Measurements from ENCODE around the gene C2CD3. TPM values are rescaled to one million over a fixed set of nuclear protein-coding genes. Genes with fewer than 3 reads are reported as not detected.
"Not testable (repeated sequence)": the region's sequence is repeated elsewhere in the genome, so short reads cannot be mapped to it uniquely, and the experiment has no call there.

C2CD3 gene
- polyA plus RNA-seq, 1 experiment: 8.7 TPM

DNA sequence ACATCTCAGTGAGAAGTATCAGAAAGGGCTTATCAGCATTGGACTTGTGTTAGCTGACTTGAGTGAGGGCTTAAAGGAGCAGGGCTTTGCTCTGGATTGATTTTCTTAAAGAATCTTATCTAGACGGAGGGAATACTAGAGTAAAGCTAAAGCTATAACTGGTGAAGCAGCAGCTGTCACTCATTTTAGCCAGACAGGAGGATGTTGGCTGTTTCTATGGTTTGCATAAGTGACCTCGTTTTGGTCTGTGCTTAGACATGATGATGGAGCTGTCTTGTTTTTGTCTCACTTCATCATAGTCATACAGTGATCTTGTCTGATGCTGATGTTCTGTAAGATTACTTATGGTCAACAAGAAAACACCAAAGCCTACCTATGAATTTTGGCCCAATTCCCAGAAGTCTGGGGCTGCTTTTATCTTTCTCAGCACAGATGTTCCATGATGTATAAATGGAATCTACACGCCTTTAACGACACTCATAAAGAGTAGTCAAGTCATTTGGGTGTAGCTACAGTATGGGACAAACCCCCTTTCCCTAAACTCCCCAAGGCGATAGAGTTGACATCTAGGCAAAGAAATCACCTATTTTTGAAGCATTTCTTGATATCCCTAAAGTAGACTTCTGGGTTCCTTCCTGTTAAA lies 84.4 kb downstream of the C2CD3 start:
- TF ChIP-seq, protein P1, sequence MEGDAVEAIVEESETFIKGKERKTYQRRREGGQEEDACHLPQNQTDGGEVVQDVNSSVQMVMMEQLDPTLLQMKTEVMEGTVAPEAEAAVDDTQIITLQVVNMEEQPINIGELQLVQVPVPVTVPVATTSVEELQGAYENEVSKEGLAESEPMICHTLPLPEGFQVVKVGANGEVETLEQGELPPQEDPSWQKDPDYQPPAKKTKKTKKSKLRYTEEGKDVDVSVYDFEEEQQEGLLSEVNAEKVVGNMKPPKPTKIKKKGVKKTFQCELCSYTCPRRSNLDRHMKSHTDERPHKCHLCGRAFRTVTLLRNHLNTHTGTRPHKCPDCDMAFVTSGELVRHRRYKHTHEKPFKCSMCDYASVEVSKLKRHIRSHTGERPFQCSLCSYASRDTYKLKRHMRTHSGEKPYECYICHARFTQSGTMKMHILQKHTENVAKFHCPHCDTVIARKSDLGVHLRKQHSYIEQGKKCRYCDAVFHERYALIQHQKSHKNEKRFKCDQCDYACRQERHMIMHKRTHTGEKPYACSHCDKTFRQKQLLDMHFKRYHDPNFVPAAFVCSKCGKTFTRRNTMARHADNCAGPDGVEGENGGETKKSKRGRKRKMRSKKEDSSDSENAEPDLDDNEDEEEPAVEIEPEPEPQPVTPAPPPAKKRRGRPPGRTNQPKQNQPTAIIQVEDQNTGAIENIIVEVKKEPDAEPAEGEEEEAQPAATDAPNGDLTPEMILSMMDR (IDR thresholded peaks at IDR 0.05; ENCODE audit: low read depth, low read length): no peak
- Histone ChIP-seq H3K9me3 (ENCODE audit: control insufficient read depth, insufficient read depth, low read length) (no peaks in the 10 kb centered on the region), H3K27ac (ENCODE audit: low read depth, low read length) (no peak overlapping the region), H3K27me3 (ENCODE audit: control insufficient read depth, insufficient read depth, low read length) (no peaks in the 10 kb centered on the region), H3K4me3 (ENCODE audit: low read depth, low read length) (no peak overlapping the region)
- ChIA-PET POLR2A (no interaction called here), CTCF (no interaction called here)
- DNase-seq (ENCODE audit: low read depth, low spot score): no peak

- no peak overlapping the region for H3K27ac ChIP-seq (ENCODE audit: low read depth, low read length)
- no peaks in the 10 kb centered on the region for H3K9me3 ChIP-seq (ENCODE audit: control insufficient read depth, insufficient read depth, low read length)
- H3K27me3 ChIP-seq (ENCODE audit: control insufficient read depth, insufficient read depth, low read length): no peaks in the 10 kb centered on the region
- ChIA-PET CTCF (no interaction called here), POLR2A (no interaction called here)
- TF ChIP-seq, protein P1 (IDR thresholded peaks at IDR 0.05; ENCODE audit: low read depth, low read length): no peak
- DNase-seq (ENCODE audit: low read depth, low spot score): no peak
- H3K4me3 ChIP-seq (ENCODE audit: low read depth, low read length): no peak overlapping the region
Observed at GRCh38 chr11:74085542-74085892, 85.3 kb downstream of the C2CD3 start.

DNA sequence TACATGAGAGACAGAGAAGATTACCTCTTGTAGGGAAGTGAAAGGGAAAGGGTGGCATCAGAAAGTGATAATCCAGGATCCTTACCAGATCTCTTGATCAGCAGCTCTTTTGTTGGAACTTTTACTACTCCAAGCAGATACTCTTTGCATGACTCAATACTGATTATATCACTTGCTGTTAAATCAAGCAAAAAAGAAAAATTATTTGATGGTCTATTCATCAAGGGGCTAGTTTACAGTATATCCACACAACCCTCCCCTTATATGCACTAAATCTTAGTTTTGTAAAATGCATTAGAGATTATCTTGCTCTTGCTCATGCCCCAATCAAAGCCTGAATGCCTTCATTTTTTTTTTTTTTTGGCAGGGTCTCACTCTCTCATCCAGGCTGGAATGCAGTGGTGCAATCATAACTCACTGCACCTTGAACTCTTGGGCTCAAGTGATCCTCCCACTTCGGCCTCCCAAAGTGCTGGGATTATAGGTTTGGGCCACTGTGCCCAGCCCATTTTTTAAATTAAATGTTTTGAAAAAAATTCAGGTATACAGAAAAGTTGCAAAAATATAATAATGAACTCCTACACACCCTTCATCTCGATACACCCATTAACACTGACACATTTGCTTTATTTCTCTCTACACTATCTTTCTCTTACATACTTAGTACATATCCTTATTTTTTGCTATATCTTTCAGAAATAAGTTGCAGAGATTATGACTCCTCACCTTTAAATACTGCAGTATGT lies 85.8 kb downstream of the C2CD3 start:
- no peaks in the 10 kb centered on the region for H3K9me3 ChIP-seq (ENCODE audit: control insufficient read depth, insufficient read depth, low read length)
- CTCF ChIA-PET: no interaction called here
- POLR2A ChIA-PET: interaction anchor here (0.6 to 0.7 kb wide), 2 partner anchors 29 to 58 kb away, joined by 3 to 4 read pairs; no protein-coding TSS in a partner anchor

DNA sequence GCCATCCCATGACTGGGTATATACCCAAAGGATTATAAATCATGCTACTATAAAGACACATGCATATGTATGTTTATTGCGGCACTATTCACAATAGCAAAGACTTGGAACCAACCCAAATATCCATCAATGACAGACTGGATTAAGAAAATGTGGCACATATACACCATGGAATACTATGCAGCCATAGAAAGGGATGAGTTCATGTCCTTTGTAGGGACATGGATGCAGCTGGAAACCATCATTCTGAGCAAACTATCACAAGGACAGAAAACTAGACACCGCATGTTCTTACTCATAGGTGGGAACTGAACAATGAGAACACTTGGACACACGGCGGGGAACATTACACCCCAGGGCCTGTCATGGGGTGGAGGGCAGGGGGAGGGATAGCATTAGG lies 86.9 kb downstream of the C2CD3 start:
- H3K27ac ChIP-seq (ENCODE audit: low read depth, low read length); H3K27me3 ChIP-seq (ENCODE audit: control insufficient read depth, insufficient read depth, low read length); CTCF ChIA-PET; H3K9me3 ChIP-seq (ENCODE audit: control insufficient read depth, insufficient read depth, low read length); DNase-seq (ENCODE audit: low read depth, low spot score); H3K4me3 ChIP-seq (ENCODE audit: low read depth, low read length); POLR2A ChIA-PET: not testable (repeated sequence)

More for the DNA sequence above, 85.8 kb downstream of the C2CD3 start:
- no peak for DNase-seq (ENCODE audit: low read depth, low spot score)
- Histone ChIP-seq H3K4me3 (ENCODE audit: low read depth, low read length) (no peak overlapping the region), H3K27ac (ENCODE audit: low read depth, low read length) (no peak overlapping the region), H3K27me3 (ENCODE audit: control insufficient read depth, insufficient read depth, low read length) (no peaks in the 10 kb centered on the region)
- TF ChIP-seq, protein P1 (IDR thresholded peaks at IDR 0.05; ENCODE audit: low read depth, low read length): no peak

DNA sequence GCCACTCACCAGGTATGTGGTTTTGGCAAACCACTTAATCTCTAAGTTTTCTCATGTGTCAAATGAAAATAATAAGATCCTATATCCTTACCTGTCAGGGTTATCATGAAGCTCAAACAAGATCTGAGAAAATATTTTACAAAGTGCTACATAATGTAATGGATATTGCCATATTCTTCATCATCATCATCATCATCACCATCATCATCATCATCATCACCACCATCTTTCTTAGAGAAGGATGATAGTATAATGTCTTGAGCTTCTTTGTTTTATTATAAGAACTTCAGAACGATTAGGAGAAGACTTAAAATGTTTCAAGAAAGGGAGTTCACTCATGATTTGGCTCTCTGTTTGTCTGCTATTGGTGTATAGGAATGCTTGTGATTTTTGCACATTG lies 89.4 kb downstream of the C2CD3 start:
- TF ChIP-seq, protein P1 (IDR thresholded peaks at IDR 0.05; ENCODE audit: low read depth, low read length): no peak
- ChIA-PET POLR2A (no interaction called here), CTCF (interaction anchor here (0.5 kb wide), 1 partner anchor 457 kb away, joined by 3 read pairs; no protein-coding TSS in a partner anchor)

More for the DNA sequence above, 89.4 kb downstream of the C2CD3 start:
- no peak overlapping the region for H3K27ac ChIP-seq (ENCODE audit: low read depth, low read length)
- no peak for DNase-seq (ENCODE audit: low read depth, low spot score)
- no peak overlapping the region for H3K4me3 ChIP-seq (ENCODE audit: low read depth, low read length)
- no peaks in the 10 kb centered on the region for H3K27me3 ChIP-seq (ENCODE audit: control insufficient read depth, insufficient read depth, low read length)
- H3K9me3 ChIP-seq (ENCODE audit: control insufficient read depth, insufficient read depth, low read length): no peaks in the 10 kb centered on the region
